NK-92 (cell line): ENCODE measurements around the gene ARHGAP18.

ENCODE experiments used
- DNase-seq: peaks from one replicate; lab custom pipeline; 2025; ENCODE audit not compliant: unreplicated experiment; lab: John Stamatoyannopoulos, UW

Gene ARHGAP18

GRCh38 chr6:129709769-129710449, at the start of gene ARHGAP18:
TSS of gene ARHGAP18 (minus strand) at chr6:129710177. CDS start at chr6:129710136, 41 bp downstream.
- DNase-seq, result no peak

DNA sequence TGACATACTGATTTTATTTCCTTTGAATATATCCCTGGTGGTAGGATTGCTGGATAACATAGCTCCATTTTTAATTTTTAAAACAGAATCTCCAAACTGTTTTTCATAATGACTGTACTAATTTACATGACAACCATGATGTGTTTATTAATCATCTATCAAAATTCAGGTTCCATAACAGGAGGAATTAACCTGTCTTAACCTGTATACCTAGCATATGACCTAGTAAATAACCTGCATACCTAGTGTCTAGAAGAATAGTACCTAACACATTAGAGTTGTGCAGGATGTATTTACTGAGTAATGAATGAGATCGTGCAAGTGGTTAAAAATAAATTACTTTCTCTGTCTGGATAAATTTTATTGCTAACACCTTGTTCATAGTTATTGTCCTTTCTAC, 45.8 kb upstream of the ARHGAP18 start:
- no peak for DNase-seq

GRCh38 chr6:129754750-129755149, 44.8 kb upstream of the ARHGAP18 start:
- no peak for DNase-seq

DNA sequence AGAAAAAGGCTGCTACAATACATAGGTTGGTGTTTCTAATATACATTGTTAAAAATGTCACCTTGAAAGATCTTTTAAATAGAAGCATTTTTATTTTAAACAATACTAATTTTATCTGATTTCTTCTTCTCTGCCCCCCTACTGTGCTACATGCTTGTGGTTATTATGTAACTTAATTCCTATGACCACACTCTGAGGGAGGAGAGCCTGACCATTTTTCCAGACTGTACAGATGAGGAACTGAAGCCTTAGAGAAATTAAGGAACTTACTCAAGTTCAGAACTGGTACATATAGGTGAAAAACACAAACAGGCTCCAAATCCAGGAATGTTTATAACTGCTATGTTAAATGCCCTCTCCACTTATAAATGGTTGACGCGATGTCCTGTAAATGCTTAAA, 43.4 kb upstream of the ARHGAP18 start:
- DNase-seq, result no peak

GRCh38 chr6:129751384-129751783, 41.4 kb upstream of the ARHGAP18 start:
- DNase-seq, result no peak

DNA sequence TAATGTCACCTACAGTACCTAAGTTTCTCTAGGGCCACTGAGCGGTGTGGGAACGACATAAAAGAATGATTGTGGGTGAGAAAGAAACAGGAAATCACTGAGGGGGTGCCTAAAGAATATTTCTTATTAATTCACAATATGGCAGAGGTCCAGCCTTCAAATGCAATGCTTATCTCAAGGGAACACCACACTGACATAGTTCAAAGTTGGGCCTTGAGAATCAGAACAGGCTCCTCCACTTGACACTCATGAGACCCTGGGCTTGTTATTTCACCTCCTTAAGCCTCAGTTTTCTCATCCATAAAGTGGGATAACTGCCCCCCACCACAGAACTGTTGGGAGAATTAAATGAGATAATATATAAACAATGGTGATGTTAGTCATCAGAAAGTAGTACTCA, 40.4 kb upstream of the ARHGAP18 start:
- no peak for DNase-seq

- no peak for DNase-seq
These were observed 39.8 kb upstream of the ARHGAP18 start for GRCh38 chr6:129749749-129750120.

- no peak for DNase-seq
These were observed 39.1 kb upstream of the ARHGAP18 start for GRCh38 chr6:129748901-129749748.

GRCh38 chr6:129748212-129748900, 38.4 kb upstream of the ARHGAP18 start:
- no peak for DNase-seq

GRCh38 chr6:129747588-129748112, 37.7 kb upstream of the ARHGAP18 start:
- DNase-seq, result no peak

DNA sequence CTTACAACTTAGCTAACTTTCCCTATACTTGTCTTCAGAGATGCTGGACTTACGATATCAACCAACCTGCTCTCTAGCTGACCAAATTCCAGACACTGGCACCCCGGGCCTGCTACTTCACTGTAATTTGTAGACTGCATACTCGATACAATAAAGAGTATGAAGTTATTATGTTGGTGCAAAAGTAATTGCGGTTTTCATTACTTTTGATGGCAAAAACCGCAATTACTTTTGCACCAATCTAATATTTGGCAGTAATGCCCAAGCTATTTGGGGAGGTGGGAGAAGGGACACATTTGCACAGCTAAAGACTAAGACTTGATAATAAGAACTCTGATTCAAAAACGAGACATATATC, 34.9 kb upstream of the ARHGAP18 start:
- DNase-seq, result no peak

GRCh38 chr6:129744201-129744879, 34.4 kb upstream of the ARHGAP18 start:
- DNase-seq, result no peak

DNA sequence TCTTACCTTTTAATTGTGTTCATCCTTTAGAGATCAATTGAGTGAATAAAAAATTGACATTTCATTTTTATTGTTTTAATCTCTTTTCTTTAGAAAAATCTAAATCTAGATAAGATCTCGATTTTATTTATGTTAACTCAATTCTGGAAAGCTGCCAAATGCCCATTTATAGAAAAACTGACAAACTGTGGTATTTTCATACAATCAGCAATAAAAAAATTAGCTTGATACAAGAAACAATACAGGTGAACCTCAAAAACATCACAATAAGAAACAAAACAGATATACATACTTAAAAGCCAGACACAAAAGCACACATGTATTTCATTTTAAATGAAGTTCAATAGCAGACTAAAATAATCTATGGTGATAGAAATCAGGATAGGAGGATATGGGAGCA, 30.0 kb upstream of the ARHGAP18 start:
- no peak for DNase-seq

GRCh38 chr6:129736105-129736504, 26.1 kb upstream of the ARHGAP18 start:
- no peak for DNase-seq

DNA sequence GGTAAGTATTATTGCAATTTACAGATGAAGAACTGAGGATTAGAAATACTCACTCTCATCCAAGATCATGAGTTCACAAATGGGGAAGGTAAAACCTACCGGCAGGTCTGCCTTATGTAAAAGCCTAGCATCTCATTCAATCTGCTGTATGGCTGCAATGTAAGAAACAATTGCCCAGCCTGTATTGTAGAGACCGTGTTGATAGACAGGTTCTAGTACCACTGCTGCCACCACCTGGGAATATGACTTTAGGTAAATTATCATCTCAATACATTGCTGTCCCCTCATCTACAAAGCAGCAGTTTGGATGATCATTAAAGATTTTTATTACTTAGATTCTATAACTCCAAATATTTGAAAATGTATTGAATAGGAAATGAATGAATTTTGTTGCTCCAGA, 23.3 kb upstream of the ARHGAP18 start:
- no peak for DNase-seq

DNA sequence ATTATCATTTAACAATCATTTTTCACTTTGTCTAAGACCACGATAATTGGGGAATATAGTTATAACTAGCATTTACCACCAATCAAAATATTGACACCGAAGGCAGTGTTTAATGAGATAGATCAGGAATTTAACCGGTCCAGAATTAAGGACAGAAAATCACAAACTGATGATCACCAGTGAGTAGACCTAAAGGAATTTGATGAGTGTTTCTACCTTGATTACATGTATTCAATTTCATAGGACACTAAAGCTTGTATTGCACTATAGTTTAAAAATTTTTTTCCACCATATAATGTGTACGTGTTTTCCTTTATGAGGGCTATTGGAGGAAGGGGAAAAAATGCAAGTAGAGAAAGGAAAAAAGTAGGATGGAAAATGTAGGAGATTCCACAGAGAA, 22.6 kb upstream of the ARHGAP18 start:
- DNase-seq, result no peak

- DNase-seq, result no peak
These were observed 22.1 kb upstream of the ARHGAP18 start for GRCh38 chr6:129732034-129732433.

DNA sequence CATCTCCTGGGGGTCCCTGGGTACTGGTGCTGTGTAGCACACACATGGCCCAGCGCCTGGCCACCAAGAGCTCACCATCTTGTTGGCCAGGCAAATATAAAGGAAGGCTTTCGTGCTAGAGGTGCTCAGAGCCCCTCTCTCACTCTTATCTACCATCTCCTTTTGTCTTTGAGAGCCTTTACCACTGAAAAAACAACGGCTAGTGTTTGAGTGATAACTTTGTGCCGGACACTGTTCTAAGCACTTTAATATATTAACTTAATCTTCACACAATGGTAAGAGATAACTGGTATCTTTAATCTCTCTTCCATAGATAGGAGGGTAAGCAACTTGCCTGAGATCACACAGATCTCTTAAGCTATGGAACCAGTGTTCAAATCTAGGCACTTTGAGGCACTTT, 21.5 kb upstream of the ARHGAP18 start:
- DNase-seq, result no peak

- no peak for DNase-seq
These were observed 20.6 kb upstream of the ARHGAP18 start for GRCh38 chr6:129730477-129731165.

DNA sequence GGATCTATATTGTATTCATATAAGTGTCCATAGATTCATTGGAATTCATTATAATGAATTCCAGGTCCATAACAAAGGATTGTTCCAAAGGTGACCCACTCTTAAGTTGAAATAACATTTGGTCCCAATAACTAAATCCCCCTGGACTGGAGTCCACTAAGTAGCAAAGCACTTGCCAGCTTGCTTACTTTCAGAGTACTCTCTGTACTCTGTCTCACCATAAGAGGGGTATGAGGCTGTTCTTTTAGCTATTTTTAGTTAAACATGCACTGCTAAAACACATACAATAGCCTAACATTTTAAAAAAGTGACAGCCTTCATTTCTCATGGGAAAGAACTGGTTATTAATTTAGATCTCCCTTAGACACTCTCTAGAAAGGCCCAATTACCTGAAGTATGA, 16.7 kb upstream of the ARHGAP18 start:
- no peak for DNase-seq

GRCh38 chr6:129725341-129725740, 15.4 kb upstream of the ARHGAP18 start:
- DNase-seq, result no peak
